Fibroblast of skin of left biceps (primary cell): ENCODE data around the gene TIMM50.

Source experiments
- DNase-seq, 2 experiments: peaks; one replicate each; pipeline ENCODE4 v3.0.0-alpha.2; 2013; ENCODE audit warnings: low read depth in 2 of 2

The TIMM50 gene

DNA sequence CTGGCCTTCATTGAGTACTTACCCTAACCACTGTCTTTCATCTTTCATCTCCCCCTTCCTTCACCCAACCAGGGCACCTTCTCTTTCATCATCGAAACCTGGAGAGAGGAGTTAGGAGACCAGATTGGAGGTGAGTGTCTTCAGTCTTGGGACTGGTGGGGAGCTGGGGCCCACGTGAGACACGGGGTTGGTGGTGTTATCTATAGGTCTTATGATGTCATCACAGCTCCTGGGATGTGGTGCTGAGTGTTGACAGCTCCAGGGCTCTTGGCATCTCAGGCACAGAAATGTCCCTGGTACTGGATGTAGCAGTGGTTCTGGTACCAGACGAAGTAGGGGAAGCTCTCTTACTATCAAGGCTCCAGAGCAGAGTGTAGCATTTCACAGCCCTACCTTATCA lies 19.9 kb downstream of the TIMM50 start:
- no peak for DNase-seq

DNA sequence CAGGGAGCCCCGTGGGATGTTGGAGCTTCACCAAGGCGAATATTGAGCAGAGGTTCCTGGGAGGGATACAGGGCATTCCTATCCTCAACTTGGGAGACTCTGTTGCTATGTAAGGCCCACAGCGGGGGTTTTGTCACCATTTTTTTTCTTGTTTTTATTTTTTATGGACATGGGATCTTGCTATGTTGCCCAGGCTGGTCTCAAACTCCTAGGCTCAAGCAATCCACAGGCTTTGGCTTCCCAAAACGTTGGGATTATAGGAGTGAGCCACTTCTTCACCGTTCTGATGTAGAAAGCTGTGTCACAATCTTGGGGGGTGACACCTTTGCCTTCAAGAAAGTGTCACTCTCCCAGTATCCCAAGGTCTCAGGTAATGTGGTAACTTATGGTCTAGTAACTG lies 20.7 kb downstream of the TIMM50 start:
- DNase-seq: no peak

DNA sequence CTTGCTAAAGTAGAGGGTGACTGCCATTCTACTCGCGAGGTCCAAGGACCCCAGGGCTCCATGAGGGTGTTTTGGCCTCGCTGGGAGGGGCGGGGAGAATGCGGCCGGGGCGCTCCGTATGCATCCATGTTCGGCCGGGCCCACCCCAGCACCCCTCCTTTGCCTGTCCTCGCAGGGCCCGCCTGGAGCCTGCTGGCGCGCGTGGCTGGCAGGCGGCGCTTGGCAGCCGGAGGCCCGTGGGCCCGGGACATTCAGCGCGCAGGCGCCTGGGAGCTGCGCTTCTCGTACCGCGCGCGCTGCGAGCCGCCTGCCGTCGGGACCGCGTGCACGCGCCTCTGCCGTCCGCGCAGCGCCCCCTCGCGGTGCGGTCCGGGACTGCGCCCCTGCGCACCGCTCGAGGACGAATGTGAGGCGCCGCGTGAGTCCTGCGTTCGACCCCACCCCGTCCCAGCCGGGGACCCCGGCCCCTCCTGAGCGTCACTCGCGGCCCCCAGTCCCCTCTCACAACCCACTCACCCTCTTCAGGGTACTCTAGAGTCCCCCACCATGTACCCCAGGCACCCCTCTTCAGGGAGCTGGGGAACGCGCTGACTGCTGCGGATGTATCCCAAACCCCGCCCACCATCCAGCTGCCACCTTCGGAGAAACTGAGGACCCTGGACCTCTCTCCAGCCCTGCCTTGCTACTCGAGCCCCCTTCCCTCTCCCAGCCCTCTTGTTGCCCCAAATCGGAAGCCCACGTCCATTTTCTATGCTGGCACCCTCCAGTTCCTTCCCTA lies 22.2 kb downstream of the TIMM50 start:
- peak; percentile 32 for DNase-seq

DNA sequence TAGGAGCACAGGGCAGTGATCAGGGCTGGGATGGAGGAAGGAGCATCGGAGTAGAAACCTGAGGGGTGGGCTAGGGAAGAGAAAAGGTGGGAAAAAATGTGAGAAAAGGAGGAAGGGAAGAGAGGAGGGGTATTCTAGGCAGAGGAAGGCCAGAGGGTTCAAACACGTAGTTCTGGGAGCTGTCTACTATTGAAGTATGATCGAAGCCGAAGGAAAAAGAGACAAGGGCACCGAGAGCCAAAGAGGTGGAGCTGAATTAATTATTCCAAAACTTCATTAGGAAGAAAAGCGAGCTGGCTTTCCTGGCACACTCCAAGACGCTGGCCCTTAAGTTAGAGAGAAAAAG lies 25.9 kb downstream of the TIMM50 start:
- no peak for DNase-seq

DNA sequence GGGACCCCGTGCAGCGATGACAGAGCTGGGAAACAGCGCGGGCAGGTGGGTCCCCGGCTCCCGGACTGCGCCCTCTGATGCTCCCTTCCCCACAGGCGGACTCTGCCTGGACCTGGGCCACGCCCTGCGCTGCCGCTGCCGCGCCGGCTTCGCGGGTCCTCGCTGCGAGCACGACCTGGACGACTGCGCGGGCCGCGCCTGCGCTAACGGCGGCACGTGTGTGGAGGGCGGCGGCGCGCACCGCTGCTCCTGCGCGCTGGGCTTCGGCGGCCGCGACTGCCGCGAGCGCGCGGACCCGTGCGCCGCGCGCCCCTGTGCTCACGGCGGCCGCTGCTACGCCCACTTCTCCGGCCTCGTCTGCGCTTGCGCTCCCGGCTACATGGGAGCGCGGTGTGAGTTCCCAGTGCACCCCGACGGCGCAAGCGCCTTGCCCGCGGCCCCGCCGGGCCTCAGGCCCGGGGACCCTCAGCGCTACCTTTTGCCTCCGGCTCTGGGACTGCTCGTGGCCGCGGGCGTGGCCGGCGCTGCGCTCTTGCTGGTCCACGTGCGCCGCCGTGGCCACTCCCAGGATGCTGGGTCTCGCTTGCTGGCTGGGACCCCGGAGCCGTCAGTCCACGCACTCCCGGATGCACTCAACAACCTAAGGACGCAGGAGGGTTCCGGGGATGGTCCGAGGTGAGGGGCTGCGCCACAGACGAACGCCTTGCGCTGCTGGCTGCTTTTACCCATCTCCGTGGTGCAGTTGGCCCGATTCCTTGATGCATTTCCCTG lies 26.5 kb downstream of the TIMM50 start:
- peak; percentile 35 to 36 for DNase-seq

DNA sequence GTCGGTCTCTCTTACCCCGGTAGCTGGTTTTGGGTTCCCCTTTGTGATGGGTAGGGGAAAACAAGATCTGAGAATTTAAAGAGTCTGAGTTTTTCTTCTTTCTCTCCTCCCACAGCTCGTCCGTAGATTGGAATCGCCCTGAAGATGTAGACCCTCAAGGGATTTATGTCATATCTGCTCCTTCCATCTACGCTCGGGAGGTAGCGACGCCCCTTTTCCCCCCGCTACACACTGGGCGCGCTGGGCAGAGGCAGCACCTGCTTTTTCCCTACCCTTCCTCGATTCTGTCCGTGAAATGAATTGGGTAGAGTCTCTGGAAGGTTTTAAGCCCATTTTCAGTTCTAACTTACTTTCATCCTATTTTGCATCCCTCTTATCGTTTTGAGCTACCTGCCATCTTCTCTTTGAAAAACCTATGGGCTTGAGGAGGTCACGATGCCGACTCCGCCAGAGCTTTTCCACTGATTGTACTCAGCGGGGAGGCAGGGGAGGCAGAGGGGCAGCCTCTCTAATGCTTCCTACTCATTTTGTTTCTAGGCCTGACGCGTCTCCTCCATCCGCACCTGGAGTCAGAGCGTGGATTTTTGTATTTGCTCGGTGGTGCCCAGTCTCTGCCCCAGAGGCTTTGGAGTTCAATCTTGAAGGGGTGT lies 27.2 kb downstream of the TIMM50 start:
- no peak for DNase-seq

DNA sequence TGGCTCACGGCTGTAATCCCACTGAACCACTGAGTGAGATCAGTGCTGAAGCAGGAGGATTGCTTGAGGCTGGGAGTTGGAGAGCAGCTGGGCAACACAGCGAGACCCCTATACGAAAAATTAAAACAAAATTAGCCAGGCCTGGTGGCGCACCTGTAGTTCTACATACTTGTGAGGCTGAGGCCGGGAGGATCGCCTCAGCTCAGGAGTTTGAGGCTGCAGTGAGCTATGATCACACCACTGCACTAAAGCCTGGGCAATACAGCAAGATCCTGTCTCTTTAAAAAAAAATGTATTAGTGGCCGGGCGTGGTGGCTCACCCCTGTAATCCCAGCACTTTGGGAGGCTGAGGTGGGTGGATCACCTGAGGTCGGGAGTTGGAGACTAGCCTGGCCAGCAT lies 28.0 kb downstream of the TIMM50 start:
- DNase-seq: no peak

DNA sequence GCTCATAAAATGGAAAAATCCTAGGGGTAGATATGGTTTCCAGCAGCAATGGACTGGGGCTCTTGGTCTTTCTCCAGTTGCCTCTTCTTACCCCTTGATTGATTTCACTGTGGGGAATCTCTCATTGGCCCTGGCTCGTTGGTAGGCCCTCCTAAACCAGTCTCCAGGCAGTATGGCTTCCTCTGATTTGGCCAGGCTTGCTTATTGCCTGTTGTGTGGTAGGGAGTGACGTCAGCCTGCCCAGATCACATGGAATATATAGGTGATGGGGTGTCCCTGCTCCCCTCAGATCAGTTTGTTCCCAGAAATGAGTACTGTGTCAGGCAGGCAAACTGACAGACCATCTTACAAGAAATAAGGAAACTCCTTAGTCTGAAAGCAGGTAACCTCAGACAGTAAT lies 28.6 kb downstream of the TIMM50 start:
- DNase-seq: no peak

DNA sequence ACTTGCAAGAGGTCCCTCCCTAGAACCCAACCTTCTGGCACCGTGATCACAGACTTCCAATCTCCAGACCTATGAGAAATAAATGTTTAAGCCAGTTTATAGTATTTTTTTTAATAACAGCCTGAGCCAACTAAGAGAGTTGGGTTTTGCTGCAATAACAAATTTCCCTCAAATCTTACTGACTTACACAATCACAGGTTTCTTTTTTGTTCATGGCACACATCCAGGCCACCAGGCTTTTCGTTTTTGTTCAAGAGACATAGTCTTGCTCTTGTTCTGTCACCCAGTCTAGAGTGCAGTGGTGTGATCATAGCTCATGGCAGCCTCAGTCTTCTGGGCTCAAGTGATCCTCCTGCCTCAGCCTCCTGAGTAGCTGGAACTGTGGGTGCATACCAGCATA lies 32.4 kb downstream of the TIMM50 start:
- no peak for DNase-seq

DNA sequence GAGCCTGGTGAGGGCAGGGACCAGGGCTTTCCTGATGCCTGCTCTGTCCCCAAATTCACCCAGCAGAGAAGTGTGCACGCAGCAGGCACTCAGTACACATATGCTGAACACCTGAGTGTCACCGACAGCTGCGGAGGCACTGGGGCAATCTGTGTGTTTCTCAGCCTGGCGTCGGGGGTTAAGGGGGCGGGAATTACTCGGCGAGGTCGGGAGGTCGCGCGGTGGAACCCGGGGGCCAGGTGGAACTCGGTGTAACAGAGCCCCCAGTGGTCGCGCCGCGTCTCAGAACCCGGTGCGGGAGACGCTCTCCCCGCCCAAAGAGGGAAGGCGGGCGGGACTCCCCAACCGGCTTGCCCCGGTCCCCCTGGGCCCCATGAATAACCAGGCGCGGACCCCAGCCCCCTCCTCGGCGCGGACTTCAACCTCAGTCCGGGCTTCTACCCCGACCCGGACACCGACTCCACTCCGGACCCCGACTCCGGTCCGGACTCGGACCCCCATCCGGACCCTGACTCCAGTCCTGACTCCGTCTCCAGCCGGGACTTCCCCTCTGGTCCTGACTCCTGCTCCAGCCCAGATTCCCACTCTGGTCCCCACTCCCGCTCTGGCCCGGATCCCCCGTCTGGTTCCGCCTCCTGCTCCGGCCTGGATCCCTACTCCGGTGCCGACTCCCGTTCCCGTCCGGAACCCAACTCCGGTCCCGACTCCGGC lies 34.4 kb downstream of the TIMM50 start, which contains the start of gene SELENOV:
TSS of gene SELENOV (plus strand) at position 300 of the 711 bp plus-strand sequence. CDS start at position 374, 74 bp downstream.
- DNase-seq: no peak

DNA sequence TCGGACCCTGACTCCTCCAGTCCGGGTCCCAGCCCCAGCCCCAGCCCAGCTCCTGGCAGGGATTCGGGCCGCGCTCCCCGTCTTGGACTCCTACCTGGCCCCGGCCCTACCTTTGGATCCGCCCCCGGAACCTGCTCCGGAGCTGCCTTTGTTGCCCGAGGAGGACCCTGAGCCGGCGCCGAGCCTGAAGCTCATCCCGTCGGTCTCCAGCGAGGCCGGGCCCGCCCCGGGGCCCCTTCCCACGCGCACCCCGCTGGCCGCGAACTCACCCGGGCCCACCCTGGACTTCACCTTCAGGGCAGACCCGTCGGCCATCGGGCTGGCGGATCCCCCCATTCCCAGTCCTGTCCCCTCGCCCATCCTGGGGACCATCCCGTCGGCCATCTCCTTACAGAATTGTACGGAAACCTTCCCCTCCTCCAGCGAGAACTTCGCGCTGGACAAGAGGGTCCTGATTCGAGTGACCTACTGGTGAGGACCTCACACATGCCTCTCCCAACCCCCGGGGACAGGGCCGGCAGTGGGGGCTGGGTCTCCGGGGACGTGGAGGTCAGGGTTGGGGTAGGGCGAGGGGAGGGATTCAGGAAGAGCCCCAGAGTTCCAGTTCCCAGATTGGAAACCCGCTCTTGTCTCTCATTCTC lies 35.0 kb downstream of the TIMM50 start:
- no peak for DNase-seq

DNA sequence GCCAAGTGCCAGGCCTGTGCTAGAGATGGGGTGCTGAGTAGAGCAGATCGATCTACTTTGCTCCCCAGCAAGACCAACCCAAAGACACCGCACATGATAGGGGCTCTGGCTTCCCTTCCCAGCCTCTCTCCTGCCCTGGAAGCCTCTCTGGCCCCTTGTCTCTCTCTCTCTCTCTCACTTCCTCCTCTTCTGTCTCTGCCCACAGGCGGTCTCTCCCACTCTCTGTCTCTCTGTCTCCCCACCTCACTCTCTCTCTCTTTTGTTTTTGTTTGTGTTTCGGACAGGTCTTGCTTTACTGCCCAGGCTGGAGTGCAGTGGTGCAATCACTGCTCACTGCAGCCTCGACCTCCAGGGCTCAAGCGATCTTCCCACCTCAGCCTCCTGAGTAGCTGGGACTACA lies 35.6 kb downstream of the TIMM50 start:
- no peak for DNase-seq

DNA sequence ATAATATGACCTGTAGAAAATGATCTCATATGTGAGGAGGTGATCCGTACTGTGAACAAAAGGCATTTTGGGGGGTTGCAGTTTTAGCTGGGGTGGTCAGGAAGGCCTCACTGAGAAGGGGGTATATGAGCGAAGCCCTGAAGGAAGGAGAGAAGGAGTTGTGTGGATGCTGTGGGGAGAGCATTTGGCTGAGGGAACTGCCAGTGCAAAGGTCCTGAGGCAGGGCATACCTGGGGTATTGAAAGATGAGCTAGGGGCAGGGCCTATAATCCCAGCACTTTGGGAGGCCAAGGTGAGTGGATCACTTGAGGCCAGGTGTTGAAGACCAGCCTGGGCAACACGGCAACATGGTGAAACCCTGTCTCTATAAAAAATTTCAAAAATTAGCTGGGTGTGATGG lies 36.8 kb downstream of the TIMM50 start:
- no peak for DNase-seq

DNA sequence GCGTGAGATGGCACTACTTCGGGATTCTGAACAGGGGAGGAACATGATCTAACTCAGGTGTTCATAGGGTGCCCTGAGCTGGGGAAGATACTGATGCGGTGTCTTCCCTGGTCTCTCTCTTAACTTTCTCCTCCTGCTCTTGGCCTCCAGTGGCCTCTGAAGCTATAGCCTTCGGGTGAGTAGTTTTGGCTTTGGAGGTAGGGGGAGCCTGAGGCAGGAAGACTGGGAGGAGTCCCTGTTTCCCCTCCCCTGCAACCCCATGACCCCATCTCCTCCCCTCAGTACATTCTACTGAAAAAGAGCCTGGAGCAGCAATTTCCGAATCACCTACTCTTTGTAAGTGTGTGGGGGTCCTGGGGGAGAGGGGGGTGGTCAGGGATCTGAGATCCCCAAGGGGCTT lies 37.8 kb downstream of the TIMM50 start:
- DNase-seq: no peak

DNA sequence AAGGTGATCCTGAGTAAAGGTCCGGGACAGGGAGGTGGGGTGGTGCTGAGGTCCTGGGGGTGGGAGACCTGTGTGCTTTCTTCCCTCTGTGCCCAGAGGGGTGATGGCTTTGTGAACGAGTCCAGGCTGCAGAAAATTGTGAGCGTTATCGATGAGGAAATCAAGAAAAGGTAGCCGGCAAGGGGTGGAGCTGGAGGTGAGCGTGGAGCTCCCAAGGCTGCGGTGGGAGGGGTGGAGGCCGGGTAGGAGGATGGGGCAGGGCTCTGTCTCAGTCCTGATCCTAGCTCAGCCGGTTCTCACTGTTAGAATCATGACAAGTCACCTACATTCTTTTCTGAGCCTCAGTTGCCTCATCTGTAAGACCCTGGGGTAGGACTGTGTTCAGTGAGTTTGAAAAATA lies 38.3 kb downstream of the TIMM50 start:
- DNase-seq: no peak

DNA sequence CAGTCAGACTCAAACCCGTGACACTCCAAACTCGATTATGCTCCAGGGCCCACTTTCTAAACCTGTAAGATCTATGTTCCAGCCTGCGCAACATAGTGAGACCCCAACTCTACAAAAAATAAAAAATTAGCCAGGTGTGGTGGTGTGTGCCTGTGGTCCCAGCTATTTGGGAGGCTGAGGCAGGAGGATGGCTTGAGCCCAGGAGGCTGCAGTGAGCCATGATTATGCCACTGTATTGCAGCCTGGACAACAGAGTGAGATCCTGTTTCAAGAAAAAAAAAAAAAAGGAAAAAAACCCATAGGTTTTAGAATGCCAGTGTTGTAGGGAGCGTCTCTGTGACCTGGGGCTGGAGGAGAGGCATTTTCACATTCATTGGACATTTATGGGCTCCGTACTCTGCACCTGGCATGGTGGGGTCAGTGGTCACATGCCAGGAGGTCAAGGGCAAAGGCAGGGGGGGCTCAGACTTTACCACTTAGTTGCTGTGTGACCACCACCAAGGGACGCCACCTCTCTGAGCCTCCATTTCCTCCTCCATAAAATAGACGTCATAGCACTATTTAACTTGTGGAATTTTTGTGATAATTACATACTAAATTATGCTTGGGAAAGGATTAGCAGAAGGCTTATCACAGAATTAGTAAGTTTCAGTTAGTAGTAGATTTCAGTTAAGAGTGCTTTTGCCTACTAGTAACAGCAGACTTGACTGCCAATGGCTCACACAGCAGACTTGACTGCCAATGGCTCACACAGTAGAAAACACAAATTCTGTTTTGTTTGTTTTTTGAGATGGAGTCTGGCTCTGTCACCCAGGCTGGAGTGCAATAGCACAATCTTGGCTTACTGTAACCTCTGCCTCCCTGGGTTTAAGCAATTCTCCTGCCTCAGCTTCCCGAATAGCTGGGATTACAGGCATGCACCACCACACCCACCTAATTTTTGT lies 40.2 kb downstream of the TIMM50 start:
- DNase-seq: no peak

DNA sequence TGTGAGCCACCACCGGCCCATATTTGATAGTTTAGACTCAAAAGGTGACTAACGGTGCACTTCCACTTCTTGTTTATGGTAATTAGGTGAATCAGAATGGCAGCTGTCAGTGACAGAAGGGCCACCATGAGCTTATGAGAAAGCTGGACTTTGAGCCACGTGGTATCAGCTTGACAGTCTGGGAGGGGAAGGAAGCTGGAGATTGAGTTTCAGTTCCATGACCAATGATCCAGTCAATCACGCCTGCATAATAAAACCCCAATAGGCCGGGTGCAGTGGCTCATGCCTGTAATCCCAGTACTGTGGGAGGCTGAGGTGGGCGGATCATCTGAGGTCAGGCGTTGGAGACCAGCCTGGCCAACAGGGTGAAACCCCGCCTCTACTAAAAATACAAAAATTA lies 43.9 kb downstream of the TIMM50 start:
- DNase-seq: no peak

DNA sequence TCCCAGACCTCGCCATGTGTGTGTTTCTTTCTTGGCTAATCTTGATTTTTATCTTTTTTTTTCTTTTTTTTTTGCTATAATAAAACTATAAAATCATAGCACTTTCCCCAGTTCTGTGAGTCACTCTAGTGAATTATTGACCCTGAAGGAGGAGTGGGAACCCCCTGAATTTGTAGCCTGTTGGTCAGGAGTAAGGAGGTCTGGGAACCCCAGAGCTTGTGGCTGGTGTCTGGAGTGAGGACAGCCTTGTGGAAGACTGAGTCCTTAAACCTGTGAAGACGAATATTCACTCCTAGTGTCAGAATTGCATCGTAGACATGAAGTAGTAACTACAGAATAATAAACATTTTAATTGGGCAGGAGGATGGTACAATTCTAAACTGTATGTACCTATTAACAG lies 44.6 kb downstream of the TIMM50 start:
- no peak for DNase-seq

DNA sequence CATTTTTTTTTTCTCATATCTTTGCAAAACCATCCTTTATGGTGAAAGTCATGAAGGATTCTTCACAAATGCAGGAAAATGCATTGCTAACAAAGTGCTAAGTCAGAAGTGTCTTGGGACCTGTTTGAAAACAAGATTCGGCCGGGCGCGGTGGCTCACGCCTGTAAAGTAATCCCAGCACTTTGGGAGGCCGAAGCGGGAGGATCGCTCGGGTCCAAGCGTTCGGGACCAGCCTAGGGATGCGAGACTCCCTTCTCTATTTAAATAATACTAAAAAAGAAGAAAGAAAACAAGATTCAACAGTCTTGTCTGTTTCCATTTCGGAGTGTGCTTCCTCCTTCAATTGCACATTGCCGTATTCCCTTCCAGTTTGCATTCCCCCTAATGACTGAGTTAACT lies 51.2 kb downstream of the TIMM50 start:
- no peak for DNase-seq

DNA sequence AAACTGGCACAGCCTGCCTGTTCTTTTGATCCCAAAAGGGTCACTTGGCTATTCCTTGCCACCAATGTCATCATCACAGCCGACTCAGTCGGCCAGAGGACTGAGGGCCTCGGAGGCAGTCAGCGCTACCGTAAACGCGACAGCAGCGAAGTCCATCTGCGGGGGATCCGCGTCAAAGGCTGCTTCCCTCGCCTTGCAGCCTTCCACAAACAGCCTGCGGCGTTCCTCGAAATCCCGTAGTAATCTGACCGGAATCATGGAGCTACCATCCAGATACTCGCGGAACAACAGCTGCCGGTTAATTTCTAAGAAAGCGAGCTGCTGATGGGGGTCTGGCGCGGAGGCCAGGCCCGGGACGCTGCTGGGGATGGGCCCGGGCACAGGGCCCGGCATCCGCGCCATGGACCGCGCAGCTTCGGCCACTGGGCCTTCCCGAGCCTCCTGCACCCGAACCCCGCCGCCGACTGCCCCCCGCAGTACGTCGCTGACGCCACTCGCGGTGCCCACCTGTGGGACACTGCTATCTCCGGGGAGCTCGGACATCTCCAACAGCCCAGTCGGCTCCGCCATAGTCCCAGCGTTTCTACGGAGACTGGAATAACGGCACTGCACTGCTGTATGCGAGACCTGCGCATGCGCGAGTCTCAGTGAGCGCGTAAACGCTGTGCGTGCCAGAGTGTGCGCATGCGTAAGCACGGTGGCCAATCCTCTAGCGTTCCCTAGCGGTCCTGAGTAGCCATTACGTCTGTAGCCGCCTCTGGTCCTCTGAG lies 51.8 kb downstream of the TIMM50 start, which contains the start of gene EID2B:
TSS of gene EID2B (minus strand) at position 620 of the 770 bp plus-strand sequence. CDS start at position 570, 50 bp downstream.
- peak; percentile 81 to 85 for DNase-seq
